Skeletal muscle cell (primary cell): ENCODE measurements around the gene OPCML.

Source experiments
- DNase-seq: peaks from one replicate; pipeline ENCODE4 v3.0.0-alpha.2; 2010; ENCODE audit warnings: low read depth
- H3K4me3 ChIP-seq: 2 replicates; pipeline ENCODE4 v1.5.1; 2011; ENCODE audit warnings: low read depth, mild to moderate bottlenecking, control low read depth, low read length, moderate library complexity

The OPCML gene

DNA sequence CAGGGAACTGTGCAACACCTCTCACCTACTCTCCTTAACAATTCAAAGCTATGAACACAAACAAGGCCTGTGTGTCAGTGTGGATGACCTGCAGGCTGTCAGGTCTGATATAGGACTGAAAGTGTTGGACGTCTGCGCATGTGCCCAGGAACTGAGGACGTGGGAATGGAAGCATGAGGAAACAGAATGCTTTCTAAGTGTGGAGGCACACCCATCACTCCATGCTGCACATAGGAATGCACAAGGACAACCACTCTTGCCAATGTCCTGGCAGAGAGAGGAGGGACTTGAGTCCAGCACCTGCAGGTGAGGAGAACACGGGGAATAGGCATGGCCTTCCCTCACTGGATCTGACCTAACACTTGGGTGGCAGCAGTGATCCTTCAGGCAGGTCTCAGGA lies 874.3 kb downstream of the OPCML start:
- no peak for DNase-seq
- no peak overlapping the region for H3K4me3 ChIP-seq

DNA sequence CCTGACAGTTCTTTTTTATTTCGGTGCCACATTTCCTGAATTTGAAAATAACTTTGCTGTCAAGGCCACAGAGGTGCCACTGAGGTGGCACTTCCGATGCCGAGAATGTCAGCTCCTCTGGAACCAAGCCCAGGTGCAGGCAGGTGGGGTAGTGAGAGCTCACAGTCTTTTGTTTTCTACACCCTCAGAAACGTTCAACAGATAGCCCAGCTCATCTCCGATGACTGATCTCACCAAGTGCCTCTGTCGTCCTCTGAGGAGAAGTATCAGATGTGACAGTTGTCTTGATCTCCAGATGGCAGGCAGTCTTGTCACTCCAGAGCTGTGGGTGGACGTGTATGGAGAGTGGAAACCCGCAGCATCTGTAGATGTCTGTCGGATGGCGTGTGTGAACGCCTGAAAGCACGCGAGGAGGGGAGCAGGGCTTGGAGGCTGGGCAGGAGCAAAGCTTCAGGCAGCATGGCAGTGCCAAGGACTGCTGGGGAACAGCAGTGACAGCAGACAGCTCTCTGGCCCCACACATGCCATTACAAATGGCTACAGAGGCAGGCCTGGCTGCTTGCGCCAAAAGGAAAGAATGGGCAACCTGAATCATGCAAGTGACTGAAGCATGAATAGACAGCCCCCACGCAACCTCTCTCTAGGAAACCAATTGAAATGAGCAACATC lies 877.0 kb downstream of the OPCML start:
- no peak for DNase-seq
- H3K4me3 ChIP-seq, result no peak overlapping the region

DNA sequence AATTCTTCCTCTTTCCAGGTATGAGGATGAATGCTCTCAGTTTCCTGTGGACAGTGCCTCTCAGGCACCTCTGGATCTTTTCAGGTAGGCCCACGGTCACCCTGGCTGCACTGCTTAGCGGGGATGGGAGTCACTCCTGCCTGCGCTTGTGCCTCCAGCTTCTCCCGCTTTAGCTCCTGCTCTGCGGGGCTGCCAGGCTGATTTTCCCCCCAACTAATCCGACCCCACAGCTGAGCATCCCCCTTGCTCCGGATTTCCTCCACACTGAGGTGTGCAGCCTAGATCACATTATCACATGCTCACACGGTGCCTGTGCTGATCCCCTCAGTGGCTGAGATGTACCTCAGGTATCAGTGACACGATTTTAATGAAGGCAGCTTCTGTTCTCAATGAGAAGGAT lies 879.1 kb downstream of the OPCML start:
- no peak overlapping the region for H3K4me3 ChIP-seq
- DNase-seq, result no peak

DNA sequence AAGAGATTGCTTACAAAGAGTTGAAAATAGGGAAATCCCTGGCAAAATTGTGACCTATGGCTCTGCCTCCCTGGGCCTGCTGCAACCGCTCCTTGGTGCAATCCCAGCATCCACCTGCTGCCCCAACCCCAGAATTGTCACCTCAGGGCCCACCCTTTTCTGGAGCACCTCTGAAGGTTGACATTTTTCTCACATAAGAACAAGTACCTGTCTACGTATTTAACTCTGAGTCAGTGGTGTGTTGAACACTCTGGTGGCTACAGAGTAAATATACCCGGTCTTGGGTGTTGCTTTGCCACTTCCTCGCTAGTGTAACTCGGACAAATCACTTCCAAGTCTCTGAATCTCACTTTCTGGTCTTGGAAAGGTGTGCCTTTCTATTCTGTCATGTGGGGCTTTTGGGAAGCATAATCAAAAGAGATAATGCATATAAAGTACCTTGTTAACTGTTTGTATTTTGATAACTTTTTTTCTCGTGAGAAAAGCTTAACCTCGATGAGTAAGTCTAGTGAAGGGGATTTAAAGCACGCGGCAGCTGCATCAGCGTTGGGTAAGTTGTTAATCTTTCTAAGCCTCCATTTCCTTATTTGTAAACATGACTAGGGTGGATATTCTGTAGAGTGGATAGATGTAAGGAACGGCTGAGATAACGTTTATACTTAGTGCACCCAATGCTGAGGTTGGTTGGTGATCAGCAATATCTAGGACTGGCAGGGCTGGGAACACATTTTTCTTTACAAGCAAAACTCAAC lies 881.2 kb downstream of the OPCML start:
- no peak for DNase-seq
- no peak overlapping the region for H3K4me3 ChIP-seq

DNA sequence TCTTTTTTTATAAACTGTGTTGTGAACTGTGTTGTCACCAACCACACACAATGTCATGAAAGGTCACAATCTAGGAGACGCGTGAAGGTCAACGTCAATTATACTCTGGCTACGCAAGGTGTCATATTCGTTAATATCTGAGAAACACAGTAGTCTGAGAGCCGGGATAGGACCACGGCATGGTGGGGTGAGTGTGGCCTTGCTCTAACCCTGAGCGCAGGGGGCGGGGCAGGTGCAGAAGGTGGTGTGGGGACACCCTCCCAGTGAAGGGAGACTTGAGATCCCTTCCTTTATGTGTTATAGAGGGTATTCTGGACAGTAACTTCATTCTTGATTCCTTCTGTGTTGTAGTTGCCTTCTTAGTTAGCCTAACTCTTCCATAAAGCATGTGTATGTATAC lies 883.0 kb downstream of the OPCML start:
- DNase-seq, result no peak
- no peak overlapping the region for H3K4me3 ChIP-seq

DNA sequence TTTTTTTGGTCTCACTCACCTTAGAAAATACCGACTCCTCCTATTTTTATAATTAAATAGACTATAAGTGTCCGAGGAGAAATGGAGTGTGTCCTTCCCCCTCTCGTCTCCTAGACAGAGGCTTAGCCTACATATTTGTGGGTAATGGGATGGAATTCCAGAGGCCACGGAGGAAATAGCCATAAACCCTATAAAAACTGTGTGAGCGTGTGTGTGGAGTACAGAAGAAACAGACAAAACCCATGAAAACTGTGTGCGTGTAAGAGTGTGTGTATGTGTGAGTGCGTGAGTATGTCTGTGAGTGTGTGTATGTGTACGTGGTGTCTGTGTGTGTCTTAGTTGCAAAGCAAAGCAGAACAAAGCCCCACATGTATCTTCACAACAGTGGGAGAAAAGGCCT lies 883.5 kb downstream of the OPCML start:
- DNase-seq, result peak; percentile 21
- H3K4me3 ChIP-seq, result no peak overlapping the region

DNA sequence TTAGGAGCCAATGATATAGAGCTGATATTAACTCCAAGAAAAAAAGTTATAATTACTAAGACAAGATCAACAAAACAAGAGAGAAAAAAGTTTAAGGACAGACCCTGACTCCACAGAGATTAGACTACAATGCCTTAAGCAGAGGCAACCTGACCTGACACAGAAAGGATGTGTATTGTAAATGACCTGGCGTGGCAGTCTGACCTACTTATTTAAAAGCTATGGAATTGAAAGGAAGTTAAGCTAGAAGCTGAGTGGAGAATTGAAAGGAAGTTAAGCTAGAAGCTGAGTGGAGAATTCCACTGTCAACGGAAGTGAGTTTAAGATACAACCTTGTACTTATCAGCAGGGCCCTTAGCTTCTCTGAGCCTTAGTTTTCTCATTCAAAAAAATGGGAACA lies 885.4 kb downstream of the OPCML start:
- DNase-seq, result no peak

DNA sequence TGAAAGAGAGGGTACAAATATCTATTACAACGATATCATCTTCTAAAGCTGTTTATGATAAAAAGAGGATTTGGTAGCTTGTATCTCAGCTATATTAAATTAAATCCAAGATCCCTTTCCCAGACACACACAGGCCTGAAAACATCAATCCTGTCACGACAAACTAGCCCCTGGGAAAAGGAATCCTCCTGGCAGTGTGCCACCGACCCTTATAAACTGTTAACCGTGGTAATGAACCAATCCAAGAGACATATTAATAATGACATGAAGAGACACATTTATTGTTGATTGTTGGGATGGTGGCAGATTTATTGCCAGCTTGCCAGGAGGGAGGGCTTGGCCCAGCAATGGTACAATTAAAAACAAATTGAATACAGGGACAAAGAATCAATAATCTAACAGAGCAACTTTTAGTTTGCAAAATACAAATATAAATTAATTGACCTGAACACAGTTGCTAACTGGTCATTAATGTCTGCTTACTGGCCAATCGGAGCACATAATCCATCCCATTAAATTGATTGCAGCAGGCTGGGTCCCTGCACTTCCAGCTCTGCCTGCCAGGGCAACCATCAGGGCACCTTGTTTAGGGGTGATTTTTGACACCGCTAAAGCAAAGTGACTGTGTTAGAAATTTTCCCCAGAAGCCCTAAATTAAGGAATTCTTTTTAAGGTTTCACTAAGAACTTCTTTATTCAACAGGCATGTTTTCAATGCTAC lies 887.6 kb downstream of the OPCML start:
- DNase-seq, result no peak
- H3K4me3 ChIP-seq, result no peak overlapping the region

More for the DNA sequence above, 885.4 kb downstream of the OPCML start:
- H3K4me3 ChIP-seq, result no peak overlapping the region

DNA sequence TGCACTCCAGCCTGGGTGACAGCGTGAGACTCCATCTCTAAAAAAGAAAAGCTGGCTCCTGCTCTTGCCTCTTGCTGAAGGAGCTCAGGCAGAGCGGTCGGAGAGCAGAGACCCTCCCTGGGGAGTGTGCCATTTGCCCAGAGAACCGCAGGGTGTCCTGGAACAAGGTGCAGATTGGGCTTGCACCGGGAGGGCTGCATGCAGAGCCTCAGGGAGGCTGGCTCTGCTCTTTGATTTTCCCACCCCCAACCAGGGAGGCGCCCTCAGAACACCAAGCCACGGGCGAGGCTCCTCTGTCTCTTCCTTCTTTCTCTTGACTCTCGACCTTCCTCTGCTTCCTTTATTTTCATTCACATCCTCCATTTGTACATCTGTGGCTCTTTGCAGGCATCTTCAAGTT lies 889.1 kb downstream of the OPCML start:
- no peak for DNase-seq
- H3K4me3 ChIP-seq, result no peak overlapping the region

DNA sequence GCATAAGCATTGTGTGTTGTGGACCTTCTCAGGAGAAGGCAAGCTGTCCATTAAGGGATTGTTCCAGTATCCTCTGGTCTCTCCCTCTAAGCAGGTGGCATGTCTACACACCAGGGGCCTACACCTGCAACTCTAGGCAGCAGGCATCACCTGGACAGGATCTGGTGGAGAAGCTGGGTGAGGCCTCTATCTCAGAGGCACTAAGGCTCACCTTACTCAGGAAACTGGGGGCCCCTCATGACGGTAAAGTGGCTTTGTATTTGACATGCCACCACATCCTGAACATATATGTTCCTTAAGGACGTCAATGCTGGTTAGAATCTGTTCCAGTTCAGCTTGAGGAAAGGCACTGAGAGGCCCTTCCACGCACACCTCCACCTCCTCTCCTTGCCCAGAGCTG lies 891.3 kb downstream of the OPCML start:
- no peak for DNase-seq

DNA sequence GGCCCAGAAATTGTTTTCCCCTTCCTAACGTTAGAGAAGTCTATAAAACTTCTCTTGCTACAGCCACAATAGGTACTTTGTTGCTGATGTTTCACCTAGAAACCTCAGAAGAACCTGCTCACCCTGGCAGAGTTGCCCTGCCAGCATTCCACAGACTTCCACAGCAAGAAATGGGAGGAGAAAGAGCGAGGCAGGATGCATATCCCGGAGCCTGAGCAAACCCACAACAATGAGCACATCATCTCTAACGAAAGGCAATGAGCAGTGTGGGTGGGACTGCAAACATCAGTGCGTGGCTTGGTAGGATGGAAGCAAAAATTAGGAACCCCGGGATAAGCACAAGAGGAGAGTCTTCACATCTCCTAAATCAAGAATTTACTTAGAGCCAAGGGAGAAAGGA lies 892.3 kb downstream of the OPCML start:
- H3K4me3 ChIP-seq, result no peak overlapping the region
- DNase-seq, result no peak

More for the DNA sequence above, 891.3 kb downstream of the OPCML start:
- no peak overlapping the region for H3K4me3 ChIP-seq

DNA sequence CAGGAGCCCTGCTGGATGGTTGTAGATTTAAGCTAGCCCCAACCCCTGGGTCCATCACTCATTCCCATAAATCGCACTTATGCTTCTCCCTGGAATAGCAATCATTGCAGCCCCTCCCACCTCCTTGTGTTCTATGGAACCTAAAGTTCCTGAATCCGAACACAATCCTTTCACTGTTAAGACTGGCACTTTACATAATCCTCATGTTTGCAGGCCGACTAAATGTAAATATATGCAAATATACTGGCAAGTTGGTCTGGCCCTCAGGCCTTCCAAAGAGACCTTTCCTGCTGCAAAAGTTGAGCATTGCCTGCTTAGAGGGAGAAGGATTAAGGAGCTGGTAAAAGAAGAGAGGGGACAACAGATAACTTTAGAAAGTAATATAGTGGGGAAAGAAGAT lies 892.9 kb downstream of the OPCML start:
- DNase-seq, result no peak
- H3K4me3 ChIP-seq, result no peak overlapping the region

DNA sequence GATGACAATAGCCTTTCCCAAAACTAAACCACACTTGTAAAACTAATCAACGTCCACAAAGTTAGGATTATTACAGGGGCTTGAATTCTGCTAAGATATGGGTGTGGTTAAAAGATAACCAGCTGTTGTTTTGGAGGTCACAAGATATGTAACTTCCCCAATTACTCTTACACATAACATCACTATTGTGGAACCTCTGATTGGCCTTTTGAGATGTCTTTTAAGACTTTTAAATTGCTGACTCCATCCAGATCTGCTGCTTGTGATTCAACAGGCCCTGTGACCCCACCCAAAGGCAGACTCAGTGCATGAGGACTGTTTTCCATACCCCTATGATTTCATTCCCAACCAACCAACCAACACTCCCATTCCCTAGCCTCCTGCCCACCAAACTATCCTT lies 893.9 kb downstream of the OPCML start:
- no peak for DNase-seq
- no peak overlapping the region for H3K4me3 ChIP-seq

DNA sequence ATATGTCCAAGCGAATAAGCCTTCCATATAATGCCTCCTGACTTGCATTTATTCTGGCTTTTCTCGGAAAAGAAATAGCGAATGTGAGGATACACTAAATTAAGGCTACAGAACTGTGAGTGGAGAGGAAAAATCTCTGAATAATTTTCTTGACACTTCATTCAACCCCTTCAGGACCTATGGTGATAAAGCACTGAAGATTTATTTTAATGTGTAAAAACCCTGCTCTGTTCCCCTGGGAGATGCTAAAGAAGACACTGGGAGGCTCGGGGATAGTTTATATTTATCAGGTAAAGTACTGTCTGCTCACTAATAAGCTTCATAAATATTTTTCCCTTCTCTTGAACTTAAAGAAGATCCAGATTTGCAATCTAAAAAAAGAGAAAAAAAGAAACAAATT lies 895.8 kb downstream of the OPCML start:
- no peak for DNase-seq

DNA sequence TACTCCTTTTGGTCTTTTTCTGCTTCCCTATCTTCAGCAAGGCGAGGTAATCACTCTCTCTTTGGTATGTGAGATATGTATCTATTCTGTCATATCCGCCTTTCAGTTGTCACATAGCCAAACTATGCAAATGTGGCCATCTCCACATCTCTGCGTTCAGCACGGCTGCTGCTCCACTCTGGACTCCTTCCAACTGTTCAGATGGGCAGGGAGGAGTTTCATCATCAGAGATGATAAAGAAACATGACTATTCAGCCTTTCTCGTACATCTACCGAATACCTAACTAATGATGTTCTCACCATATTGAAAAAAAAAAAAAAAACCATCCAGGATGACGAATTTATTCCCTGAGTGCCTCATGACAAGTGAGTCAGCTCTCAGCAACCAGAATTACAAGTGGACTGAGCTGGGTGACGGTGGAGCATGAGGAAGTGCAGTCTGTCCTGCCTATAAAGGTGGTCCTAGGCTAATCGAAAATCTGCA lies 899.6 kb downstream of the OPCML start:
- DNase-seq, result peak; percentile 93
- H3K4me3 ChIP-seq, result no peak overlapping the region

More for the DNA sequence above, 895.8 kb downstream of the OPCML start:
- no peak overlapping the region for H3K4me3 ChIP-seq

DNA sequence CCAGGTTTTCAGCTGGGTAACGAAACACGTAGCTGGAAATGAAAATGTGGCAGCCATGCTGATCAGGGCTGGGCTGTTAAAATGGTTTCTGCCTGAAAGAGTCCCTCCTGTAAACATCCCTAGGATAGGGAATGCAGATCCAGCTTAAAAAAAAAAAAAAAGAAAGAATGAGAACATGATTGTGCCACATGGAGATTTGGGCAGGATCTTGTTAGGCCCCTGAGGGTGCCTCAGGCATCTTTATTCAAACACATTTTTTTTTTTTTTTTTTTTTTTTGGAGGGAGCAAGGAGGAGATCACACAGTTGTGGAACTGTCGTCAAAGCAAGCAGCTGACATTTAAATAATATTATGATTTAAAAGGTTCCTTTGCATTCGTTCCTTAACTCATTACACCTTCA lies 900.3 kb downstream of the OPCML start:
- no peak for DNase-seq
- no peak overlapping the region for H3K4me3 ChIP-seq

DNA sequence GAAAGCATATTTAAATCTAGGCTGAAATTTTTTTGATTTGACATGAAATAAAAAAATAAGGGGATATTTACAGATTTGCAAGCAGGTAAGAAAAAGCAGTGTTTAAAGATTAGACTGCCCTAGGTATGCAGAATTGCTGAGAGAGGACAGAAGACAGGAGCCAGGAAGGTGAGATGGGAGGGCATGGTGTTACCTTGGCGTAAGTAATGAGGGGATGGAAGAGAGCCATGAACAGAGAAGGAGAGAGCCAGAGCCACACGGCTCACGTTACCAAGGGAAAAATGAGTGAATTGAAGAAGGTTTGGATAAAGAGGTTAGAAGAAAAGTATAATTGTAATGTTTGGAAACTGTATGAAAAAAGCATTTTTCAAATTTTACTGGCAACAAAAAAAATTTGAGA lies 904.3 kb downstream of the OPCML start:
- H3K4me3 ChIP-seq, result no peak overlapping the region
- no peak for DNase-seq

DNA sequence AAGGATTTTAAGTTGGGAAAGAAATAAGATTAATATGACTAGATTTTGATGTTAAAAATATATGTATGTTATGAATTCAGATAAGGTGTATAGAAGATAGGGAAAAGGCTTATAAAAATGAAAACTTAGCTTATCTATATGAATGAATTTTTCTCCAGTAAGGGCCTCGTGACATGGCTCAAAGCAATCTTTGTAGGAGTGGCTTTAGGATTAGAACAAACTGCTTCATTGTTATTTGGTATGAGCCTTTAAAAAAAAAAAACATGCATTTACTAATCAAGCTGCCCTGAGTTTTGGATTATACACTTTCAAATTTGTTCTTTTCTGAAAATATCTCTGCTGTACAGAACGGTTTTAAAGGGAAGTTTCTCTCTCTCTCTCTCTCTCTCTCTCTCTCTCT lies 905.9 kb downstream of the OPCML start:
- no peak for DNase-seq
- H3K4me3 ChIP-seq, result no peak overlapping the region

DNA sequence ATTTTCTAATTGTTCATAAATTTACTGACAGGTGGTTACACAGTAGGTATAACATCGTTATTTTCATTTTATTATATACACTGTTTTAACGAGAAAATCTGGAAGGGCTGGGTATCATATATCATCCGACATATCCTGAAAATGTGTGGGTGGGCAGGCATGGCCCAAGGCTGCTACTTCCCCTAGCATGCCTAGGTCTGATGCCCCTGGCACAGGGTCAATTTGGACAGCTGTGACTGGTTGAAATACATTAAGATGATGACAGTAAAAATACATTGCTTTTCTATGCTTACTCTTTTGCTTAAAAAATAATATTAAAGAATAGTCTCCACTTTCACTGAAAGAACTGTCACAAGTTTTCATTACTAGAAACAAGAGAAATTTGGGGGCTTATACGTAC lies 908.8 kb downstream of the OPCML start:
- no peak for DNase-seq
- no peak overlapping the region for H3K4me3 ChIP-seq

DNA sequence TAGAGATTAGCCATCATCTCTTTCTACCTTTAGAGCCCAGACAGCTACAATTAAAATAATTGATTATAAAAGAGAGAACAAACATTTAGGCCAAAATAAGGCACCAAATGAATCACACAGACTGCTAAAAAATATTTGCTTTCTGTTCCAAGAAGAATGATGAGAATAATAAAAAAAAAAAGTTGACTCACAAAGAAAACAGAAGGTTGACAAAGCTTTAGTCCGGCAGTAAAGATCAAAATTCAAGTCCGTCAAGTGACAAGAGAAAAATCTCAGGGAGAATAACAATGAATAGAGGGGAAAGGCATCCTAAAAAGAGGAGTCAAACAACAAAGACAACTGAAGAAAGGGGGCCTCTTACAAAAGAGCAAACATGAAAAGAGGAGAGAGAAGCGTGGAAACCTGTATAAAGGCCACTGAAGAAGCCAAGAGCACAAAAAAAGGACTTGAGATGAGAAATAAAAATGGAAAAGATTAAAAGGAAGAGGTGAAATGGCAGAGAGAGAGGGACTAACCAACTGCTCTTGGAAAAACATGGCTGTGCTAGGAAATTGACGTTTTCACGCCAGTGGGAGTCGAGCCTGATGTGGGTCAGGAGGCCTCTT lies 910.2 kb downstream of the OPCML start:
- no peak overlapping the region for H3K4me3 ChIP-seq
- no peak for DNase-seq
